Measurements from ENCODE around the gene NFATC1.

Gene NFATC1

DNA sequence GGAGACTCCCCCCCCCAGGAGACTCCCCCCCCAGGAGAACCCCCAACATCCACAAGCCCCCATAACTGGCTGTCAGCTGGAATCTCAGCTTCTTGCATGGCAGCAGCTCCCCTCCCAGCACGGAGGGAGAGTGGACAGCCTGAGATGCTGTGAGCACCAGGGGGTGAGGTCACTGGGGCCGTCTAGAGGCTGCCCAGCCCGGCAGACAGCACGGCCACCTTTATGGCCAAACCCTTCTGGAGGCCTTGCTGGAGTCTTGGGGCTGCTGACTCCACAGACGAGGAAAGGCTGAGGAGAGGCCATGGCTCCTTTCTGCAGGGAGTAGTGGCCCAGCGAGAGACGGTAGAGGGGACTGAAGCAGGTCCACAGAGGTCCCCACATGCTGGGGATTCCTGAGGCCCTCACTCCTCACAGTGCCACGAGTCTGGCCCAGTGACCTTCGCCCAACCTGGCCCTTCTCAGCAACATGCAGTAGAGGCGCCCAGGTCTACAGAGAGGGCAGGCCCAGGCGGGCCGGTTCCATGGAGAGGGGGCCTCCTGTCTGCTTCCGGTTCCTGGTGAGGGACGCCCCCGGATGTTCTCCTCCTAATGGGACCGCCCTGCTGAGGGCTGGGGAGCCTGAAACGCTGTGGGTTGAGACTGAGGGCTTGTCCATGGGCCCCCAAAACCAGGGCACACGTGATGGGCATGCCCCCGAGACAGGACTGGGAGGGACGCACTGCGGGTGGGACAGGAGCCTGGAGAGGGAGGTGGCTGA, 161.3 kb downstream of the NFATC1 start:
- H3K4me3 ChIP-seq (ENCODE audit: low read depth, low read length), result no peak overlapping the region
- H3K9ac ChIP-seq, result no peak overlapping the region

DNA sequence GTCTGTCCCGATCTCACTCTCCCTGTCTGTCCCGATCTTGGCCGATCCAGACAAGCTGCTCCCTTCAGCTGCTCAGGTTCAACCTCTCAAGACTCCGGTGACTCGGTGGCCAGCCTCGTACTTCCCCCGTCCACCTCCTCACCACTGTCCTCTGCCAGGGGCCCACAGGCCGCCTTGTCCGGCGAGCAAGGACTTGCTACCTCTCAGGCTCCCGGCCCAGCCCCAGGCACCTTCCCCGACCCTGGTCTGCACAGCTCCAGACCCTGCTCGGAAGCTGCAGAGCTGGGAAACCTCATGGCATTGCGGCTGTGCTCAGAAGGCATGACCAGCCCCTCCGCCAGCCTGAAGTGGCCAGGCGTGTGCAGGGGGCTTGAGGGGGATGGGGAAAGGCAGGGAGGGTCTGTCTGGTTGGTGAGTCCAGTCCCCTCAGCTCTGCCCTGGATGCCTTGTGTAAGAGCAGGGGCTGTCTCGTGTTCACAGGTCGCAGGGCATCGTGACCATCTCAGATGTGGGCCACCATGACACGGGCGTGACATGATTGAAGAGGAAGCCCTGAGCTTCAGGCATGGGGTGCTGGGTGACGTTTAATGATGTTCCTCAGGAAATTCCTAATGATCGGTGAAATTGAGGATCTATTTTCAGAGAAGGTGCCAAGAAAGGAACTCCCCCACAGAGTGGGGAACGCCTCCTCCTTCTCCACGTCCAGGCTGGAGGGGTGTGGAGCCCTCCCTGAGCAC, 162.6 kb downstream of the NFATC1 start:
- H3K9ac ChIP-seq, result no peak overlapping the region
- H3K79me2 ChIP-seq, result no peaks in the 10 kb centered on the region
- no peak overlapping the region for H3K4me3 ChIP-seq (ENCODE audit: low read depth, low read length)
- H2AFZ ChIP-seq, result no peak overlapping the region
- H3K4me2 ChIP-seq (ENCODE audit: low read length), result no peak overlapping the region
- no peaks in the 10 kb centered on the region for H3K36me3 ChIP-seq (ENCODE audit: control insufficient read depth, insufficient read depth, low read length)
- TF ChIP-seq, protein P1, sequence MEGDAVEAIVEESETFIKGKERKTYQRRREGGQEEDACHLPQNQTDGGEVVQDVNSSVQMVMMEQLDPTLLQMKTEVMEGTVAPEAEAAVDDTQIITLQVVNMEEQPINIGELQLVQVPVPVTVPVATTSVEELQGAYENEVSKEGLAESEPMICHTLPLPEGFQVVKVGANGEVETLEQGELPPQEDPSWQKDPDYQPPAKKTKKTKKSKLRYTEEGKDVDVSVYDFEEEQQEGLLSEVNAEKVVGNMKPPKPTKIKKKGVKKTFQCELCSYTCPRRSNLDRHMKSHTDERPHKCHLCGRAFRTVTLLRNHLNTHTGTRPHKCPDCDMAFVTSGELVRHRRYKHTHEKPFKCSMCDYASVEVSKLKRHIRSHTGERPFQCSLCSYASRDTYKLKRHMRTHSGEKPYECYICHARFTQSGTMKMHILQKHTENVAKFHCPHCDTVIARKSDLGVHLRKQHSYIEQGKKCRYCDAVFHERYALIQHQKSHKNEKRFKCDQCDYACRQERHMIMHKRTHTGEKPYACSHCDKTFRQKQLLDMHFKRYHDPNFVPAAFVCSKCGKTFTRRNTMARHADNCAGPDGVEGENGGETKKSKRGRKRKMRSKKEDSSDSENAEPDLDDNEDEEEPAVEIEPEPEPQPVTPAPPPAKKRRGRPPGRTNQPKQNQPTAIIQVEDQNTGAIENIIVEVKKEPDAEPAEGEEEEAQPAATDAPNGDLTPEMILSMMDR (IDR thresholded peaks at IDR 0.05), result no peak
- no peaks in the 10 kb centered on the region for H3K27me3 ChIP-seq (ENCODE audit: control insufficient read depth, insufficient read depth, low read length)
- no peak overlapping the region for H3K27ac ChIP-seq
- no peaks in the 10 kb centered on the region for H3K9me3 ChIP-seq (ENCODE audit: control insufficient read depth, low read length)
- H3K4me1 ChIP-seq, result no peaks in the 10 kb centered on the region

More for the DNA sequence above, 161.3 kb downstream of the NFATC1 start:
- Histone ChIP-seq H2AFZ (no peak overlapping the region), H3K9me3 (ENCODE audit: control insufficient read depth, low read length) (no peaks in the 10 kb centered on the region), H3K79me2 (no peaks in the 10 kb centered on the region), H3K27me3 (ENCODE audit: control insufficient read depth, insufficient read depth, low read length) (no peaks in the 10 kb centered on the region), H3K27ac (no peak overlapping the region), H3K36me3 (ENCODE audit: control insufficient read depth, insufficient read depth, low read length) (no peaks in the 10 kb centered on the region), H3K4me1 (no peaks in the 10 kb centered on the region), H3K4me2 (ENCODE audit: low read length) (no peak overlapping the region)
- TF ChIP-seq, protein P1 (IDR thresholded peaks at IDR 0.05), result no peak

- H3K27ac ChIP-seq, result no peak overlapping the region
- H2AFZ ChIP-seq, result no peak overlapping the region
- H3K27me3 ChIP-seq (ENCODE audit: control insufficient read depth, insufficient read depth, low read length), result no peaks in the 10 kb centered on the region
- no peak overlapping the region for H3K4me2 ChIP-seq (ENCODE audit: low read length)
- TF ChIP-seq, protein P1 (IDR thresholded peaks at IDR 0.05), result no peak
- no peaks in the 10 kb centered on the region for H3K4me1 ChIP-seq
- no peaks in the 10 kb centered on the region for H3K79me2 ChIP-seq
- H3K4me3 ChIP-seq (ENCODE audit: low read depth, low read length), result no peak overlapping the region
- no peak overlapping the region for H3K9ac ChIP-seq
- H3K9me3 ChIP-seq (ENCODE audit: control insufficient read depth, low read length), result no peaks in the 10 kb centered on the region
- no peaks in the 10 kb centered on the region for H3K36me3 ChIP-seq (ENCODE audit: control insufficient read depth, insufficient read depth, low read length)
Observed at GRCh38 chr18:79558933-79559416, 163.2 kb downstream of the NFATC1 start.

GRCh38 chr18:79559436-79559835, 163.7 kb downstream of the NFATC1 start:
- TF ChIP-seq, protein P1 (IDR thresholded peaks at IDR 0.05), result no peak
- Histone ChIP-seq H3K4me2 (ENCODE audit: low read length) (no peak overlapping the region), H3K9ac (no peak overlapping the region), H3K4me1 (no peaks in the 10 kb centered on the region), H3K9me3 (ENCODE audit: control insufficient read depth, low read length) (no peaks in the 10 kb centered on the region), H3K27me3 (ENCODE audit: control insufficient read depth, insufficient read depth, low read length) (no peaks in the 10 kb centered on the region), H3K4me3 (ENCODE audit: low read depth, low read length) (no peak overlapping the region), H3K36me3 (ENCODE audit: control insufficient read depth, insufficient read depth, low read length) (no peaks in the 10 kb centered on the region), H3K79me2 (no peaks in the 10 kb centered on the region), H3K27ac (no peak overlapping the region), H2AFZ (no peak overlapping the region)

Measured in parathyroid adenoma (tissue), 2 donors.